ENCODE data around the gene SORCS2. TPM values are rescaled to one million over a fixed set of nuclear protein-coding genes. Genes with fewer than 3 reads are reported as not detected.

Gene SORCS2
- total RNA-seq, 1 experiment from 2014 or later = 0.15 TPM

GRCh38 chr4:7725951-7726350 lies 533.6 kb downstream of the SORCS2 start:
- H3K4me3 ChIP-seq (ENCODE audit: low read depth in 2 of 2, low read length in 2 of 2) = no peak overlapping the region
- no peaks in the 10 kb centered on the region for H3K4me1 ChIP-seq (ENCODE audit: control insufficient read depth, insufficient read depth, low read length)
- no peak overlapping the region for H3K27ac ChIP-seq (ENCODE audit: low read length)
- no TSS peak for BruUV-seq (replicated peaks)
- intact Hi-C loops (cut with micrococcal nuclease; ENCODE audit: unreplicated experiment) (no loop called here), in situ Hi-C loops (cut with HindIII; ENCODE audit: low pct_unique_long_range_greater_than_20kb, low sequenced_read_pairs) (no loop called here)
- H3K36me3 ChIP-seq (ENCODE audit: control insufficient read depth, insufficient read depth, low read length) = no peaks in the 10 kb centered on the region
- ChIA-PET POLR2A (no interaction called here), CTCF (no interaction called here)
- DNase-seq (ENCODE audit: low read depth, low spot score) (no peak), ATAC-seq (peak; percentile 39; the same call in 1 of the 2 replicates)
- no peaks in the 10 kb centered on the region for H3K9me3 ChIP-seq (ENCODE audit: control insufficient read depth, insufficient read depth, low read depth, low read length)
- H3K27me3 ChIP-seq (ENCODE audit: control insufficient read depth, insufficient read depth, low read length) = no peaks in the 10 kb centered on the region
- TF ChIP-seq SIN3A (IDR thresholded peaks at IDR 0.05; ENCODE audit: borderline replicate concordance, insufficient read depth, low read depth, low read length) (no peak), REST (IDR thresholded peaks at IDR 0.05; ENCODE audit: insufficient read depth in 1 of 2, low read depth in 2 of 2, low read length in 1 of 2) (no peak), TCF7L2 (IDR thresholded peaks at IDR 0.05; ENCODE audit: low read depth, low read length) (no peak), CTCF (IDR thresholded peaks at IDR 0.05) (no peak), POLR2AphosphoS5 (IDR thresholded peaks at IDR 0.05; ENCODE audit: low read depth, low read length) (no peak)

GRCh38 chr4:7726665-7727413 lies 534.5 kb downstream of the SORCS2 start:
- Histone ChIP-seq H3K36me3 (ENCODE audit: control insufficient read depth, insufficient read depth, low read length) (no peaks in the 10 kb centered on the region), H3K4me1 (ENCODE audit: control insufficient read depth, insufficient read depth, low read length) (no peaks in the 10 kb centered on the region), H3K27me3 (ENCODE audit: control insufficient read depth, insufficient read depth, low read length) (no peaks in the 10 kb centered on the region), H3K27ac (ENCODE audit: low read length) (no peak overlapping the region), H3K9me3 (ENCODE audit: control insufficient read depth, insufficient read depth, low read depth, low read length) (no peaks in the 10 kb centered on the region), H3K4me3 (ENCODE audit: low read depth in 2 of 2, low read length in 2 of 2) (no peak overlapping the region)
- intact Hi-C loops (cut with micrococcal nuclease; ENCODE audit: unreplicated experiment) = no loop called here
- CTCF ChIA-PET = no interaction called here
- TF ChIP-seq TCF7L2 (IDR thresholded peaks at IDR 0.05; ENCODE audit: low read depth, low read length) = no peak
- TF ChIP-seq POLR2AphosphoS5 (IDR thresholded peaks at IDR 0.05; ENCODE audit: low read depth, low read length) = no peak
- TF ChIP-seq CTCF (IDR thresholded peaks at IDR 0.05) = no peak
- no peak for TF ChIP-seq REST (IDR thresholded peaks at IDR 0.05; ENCODE audit: insufficient read depth in 1 of 2, low read depth in 2 of 2, low read length in 1 of 2)
- TF ChIP-seq SIN3A (IDR thresholded peaks at IDR 0.05; ENCODE audit: borderline replicate concordance, insufficient read depth, low read depth, low read length) = no peak
- POLR2A ChIA-PET = no interaction called here
- in situ Hi-C loops (cut with HindIII; ENCODE audit: low pct_unique_long_range_greater_than_20kb, low sequenced_read_pairs) = no loop called here
- DNase-seq (ENCODE audit: low read depth, low spot score) (no peak), ATAC-seq (no peak)
- BruUV-seq (replicated peaks) = no TSS peak

All from Panc1 (cell line).